Measurements from ENCODE around the gene GTF2H2C.
"Not testable (repeated sequence)": the region's sequence is repeated elsewhere in the genome, so short reads cannot be mapped to it uniquely, and the experiment has no call there.

The GTF2H2C gene

GRCh38 chr5:69559908-69560330 is at the start of gene GTF2H2C:
TSS of gene GTF2H2C (plus strand) at chr5:69560191. CDS start at chr5:69565133, 4,942 bp downstream.
- not testable (repeated sequence) for DNase-seq

- DNase-seq, result no peak
Observed at GRCh38 chr5:69510694-69511093, 49.3 kb upstream of the GTF2H2C start.

- no peak for DNase-seq
Observed at GRCh38 chr5:69512740-69513260, 47.2 kb upstream of the GTF2H2C start.

GRCh38 chr5:69515570-69515969 is 44.4 kb upstream of the GTF2H2C start:
- DNase-seq, result not testable (repeated sequence)

GRCh38 chr5:69516769-69517168 is 43.2 kb upstream of the GTF2H2C start:
- no peak for DNase-seq

- DNase-seq, result no peak
Observed at GRCh38 chr5:69517763-69518212, 42.2 kb upstream of the GTF2H2C start.

GRCh38 chr5:69519285-69519684 is 40.7 kb upstream of the GTF2H2C start:
- no peak for DNase-seq

- DNase-seq, result no peak
Observed at GRCh38 chr5:69522035-69522434, 38.0 kb upstream of the GTF2H2C start.

GRCh38 chr5:69525490-69525889 is 34.5 kb upstream of the GTF2H2C start:
- DNase-seq, result no peak

- DNase-seq, result no peak
Observed at GRCh38 chr5:69526660-69527059, 33.3 kb upstream of the GTF2H2C start.

GRCh38 chr5:69527128-69527770 is 32.7 kb upstream of the GTF2H2C start:
- DNase-seq, result no peak

GRCh38 chr5:69528035-69528434 is 32.0 kb upstream of the GTF2H2C start:
- no peak for DNase-seq

GRCh38 chr5:69528609-69529008 is 31.4 kb upstream of the GTF2H2C start:
- no peak for DNase-seq

GRCh38 chr5:69530561-69531405 is 29.2 kb upstream of the GTF2H2C start:
- no peak for DNase-seq

GRCh38 chr5:69531406-69531801 is 28.6 kb upstream of the GTF2H2C start:
- DNase-seq, result no peak

GRCh38 chr5:69537911-69538310 is 22.1 kb upstream of the GTF2H2C start:
- DNase-seq, result not testable (repeated sequence)

- not testable (repeated sequence) for DNase-seq
Observed at GRCh38 chr5:69538735-69539134, 21.3 kb upstream of the GTF2H2C start.

GRCh38 chr5:69541347-69541746 is 18.6 kb upstream of the GTF2H2C start:
- not testable (repeated sequence) for DNase-seq

- DNase-seq, result not testable (repeated sequence)
Observed at GRCh38 chr5:69542838-69543618, 17.0 kb upstream of the GTF2H2C start.

- DNase-seq, result not testable (repeated sequence)
Observed at GRCh38 chr5:69544602-69545001, 15.4 kb upstream of the GTF2H2C start.

Data from amygdala (tissue), 56 donors.